ENCODE data around the gene OCA2. TPM values are rescaled to one million over a fixed set of nuclear protein-coding genes. Genes with fewer than 3 reads are reported as not detected.

Gene OCA2
- total RNA-seq, 1 donor from 2014 or later, result 1.2 TPM

DNA sequence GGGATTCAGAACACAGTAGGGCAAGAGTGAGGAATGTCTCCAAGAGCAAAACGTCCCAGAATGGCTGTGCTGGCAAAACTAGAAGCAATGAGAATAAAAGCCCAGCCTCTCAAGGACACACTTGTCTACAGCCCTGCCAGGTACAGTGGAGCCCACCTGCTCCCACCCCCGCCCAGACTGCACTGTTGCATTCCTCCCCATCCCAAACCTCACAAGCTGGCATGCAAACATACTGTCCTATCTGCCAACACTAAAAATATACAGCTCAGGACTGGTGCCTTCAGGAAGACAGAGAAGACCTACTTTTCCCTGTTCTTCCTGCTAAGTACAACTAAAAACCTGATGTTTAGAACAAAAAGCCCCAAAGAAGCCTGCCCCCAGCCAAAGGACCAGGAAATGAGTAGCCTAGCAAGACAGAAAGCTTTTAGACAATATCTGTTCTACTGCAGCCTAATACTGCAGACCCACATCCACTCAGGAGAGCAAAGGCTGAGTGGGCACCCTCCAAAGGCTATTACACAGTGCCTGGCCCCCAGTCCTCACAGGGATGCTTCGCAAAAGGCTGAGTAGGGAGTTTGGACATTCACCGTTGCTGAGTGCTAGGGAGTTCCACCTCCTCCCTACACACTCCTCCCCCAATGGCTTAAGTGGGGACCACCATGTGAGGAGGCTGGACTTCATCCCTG lies 13.5 kb downstream of the OCA2 start:
- no peaks in the 10 kb centered on the region for H3K4me1 Mint-ChIP-seq (ENCODE audit: unreplicated experiment)
- no peak for DNase-seq (ENCODE audit: extremely low spot score, unreplicated experiment)
- peaks cover 9% of the 10 kb centered on the region for H3K9me3 Mint-ChIP-seq (ENCODE audit: unreplicated experiment)
- H3K27ac Mint-ChIP-seq (ENCODE audit: unreplicated experiment), result no peak overlapping the region
- H3K36me3 Mint-ChIP-seq (ENCODE audit: unreplicated experiment), result peaks cover 4% of the 10 kb centered on the region
- no peak overlapping the region for H3K4me3 Mint-ChIP-seq (ENCODE audit: unreplicated experiment)
- H3K27me3 Mint-ChIP-seq (ENCODE audit: unreplicated experiment), result peaks cover 17% of the 10 kb centered on the region
- TF ChIP-seq, protein P1, sequence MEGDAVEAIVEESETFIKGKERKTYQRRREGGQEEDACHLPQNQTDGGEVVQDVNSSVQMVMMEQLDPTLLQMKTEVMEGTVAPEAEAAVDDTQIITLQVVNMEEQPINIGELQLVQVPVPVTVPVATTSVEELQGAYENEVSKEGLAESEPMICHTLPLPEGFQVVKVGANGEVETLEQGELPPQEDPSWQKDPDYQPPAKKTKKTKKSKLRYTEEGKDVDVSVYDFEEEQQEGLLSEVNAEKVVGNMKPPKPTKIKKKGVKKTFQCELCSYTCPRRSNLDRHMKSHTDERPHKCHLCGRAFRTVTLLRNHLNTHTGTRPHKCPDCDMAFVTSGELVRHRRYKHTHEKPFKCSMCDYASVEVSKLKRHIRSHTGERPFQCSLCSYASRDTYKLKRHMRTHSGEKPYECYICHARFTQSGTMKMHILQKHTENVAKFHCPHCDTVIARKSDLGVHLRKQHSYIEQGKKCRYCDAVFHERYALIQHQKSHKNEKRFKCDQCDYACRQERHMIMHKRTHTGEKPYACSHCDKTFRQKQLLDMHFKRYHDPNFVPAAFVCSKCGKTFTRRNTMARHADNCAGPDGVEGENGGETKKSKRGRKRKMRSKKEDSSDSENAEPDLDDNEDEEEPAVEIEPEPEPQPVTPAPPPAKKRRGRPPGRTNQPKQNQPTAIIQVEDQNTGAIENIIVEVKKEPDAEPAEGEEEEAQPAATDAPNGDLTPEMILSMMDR (IDR thresholded peaks at IDR 0.05), result no peak

DNA sequence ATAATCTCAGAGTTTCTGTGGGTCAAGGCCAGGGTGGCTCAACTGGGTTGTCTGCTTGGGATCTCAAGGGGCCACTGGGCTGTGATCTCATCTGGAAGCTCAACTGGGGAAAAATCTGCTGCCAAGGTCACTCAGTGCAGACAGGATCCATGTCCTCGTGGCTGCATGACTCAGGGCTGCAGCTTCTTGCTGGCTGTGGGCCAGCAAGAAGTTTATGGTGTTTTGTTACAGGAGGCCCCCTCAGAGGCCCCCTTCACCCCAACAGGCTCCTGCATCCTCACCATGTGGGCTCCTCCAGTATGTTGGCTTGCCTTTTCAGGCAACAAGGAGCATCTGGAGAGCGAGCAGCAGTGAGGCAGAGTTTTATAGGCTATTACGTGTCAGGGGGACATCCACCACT lies 14.6 kb downstream of the OCA2 start:
- no peak for DNase-seq (ENCODE audit: extremely low spot score, unreplicated experiment)
- H3K4me1 Mint-ChIP-seq (ENCODE audit: unreplicated experiment), result peaks cover 6% of the 10 kb centered on the region
- H3K36me3 Mint-ChIP-seq (ENCODE audit: unreplicated experiment), result peaks cover 4% of the 10 kb centered on the region
- no peak overlapping the region for H3K4me3 Mint-ChIP-seq (ENCODE audit: unreplicated experiment)
- no peaks in the 10 kb centered on the region for H3K9me3 Mint-ChIP-seq (ENCODE audit: unreplicated experiment)
- peaks cover 15% of the 10 kb centered on the region for H3K27me3 Mint-ChIP-seq (ENCODE audit: unreplicated experiment)
- H3K27ac Mint-ChIP-seq (ENCODE audit: unreplicated experiment), result no peak overlapping the region
- TF ChIP-seq, protein P1 (IDR thresholded peaks at IDR 0.05), result no peak

DNA sequence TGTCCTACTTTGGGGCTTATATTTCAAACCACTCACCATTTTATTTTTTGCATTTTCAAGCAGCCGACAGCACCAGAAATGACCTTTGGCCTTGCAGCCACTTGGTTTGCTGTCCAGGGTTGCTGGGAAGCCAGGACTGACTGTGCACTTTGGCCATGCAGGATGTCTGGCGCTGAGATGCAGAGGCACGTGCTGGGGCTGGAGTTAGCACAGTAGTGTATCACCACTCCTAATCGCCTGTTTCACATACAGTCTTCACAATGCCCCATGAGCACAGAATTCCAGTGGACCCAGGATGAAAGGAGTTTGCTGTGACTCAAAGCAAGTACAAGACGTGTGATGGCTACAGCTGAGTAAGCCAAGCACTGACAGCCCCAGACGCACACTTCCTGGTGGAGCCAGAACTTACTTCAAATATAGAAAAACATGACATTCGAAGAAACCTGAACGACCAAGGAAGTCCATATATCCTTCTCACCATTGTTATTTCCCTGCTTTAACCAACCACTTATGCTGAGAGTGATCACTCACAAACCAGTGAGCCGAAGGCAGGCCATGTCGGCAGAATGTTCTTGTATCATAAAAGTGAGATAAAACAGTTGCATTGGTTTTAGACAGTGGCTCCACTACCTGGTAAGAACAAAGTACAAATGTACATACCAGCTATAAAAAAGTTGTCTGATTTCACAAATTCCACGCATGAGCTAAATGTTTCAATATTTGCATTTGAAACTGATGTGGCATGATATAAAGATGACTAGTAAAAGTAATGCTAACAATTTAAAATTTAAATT lies 16.0 kb downstream of the OCA2 start:
- H3K27ac Mint-ChIP-seq (ENCODE audit: unreplicated experiment), result no peak overlapping the region

DNA sequence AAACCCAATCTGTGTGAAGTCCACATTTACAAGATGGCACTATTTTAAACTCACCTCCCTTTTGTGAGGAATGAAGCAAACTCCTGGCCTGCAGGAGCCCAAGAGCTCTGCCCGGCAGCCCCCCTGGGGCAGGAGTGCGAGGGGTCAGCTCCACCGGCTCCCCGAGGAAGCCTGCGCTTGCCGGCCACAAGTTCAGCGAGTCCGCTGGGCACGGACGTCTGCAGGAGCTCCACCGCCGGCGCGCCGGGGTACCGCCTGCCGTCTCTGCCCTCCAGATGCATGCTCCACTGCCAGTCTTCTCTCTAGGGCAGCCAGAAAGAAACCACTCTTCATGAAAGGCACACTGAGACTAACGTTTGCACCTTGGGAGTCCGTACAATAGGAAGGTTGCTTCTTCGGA lies 17.5 kb downstream of the OCA2 start:
- H3K4me1 Mint-ChIP-seq (ENCODE audit: unreplicated experiment), result peaks cover 6% of the 10 kb centered on the region
- H3K9me3 Mint-ChIP-seq (ENCODE audit: unreplicated experiment), result no peaks in the 10 kb centered on the region
- no peak overlapping the region for H3K4me3 Mint-ChIP-seq (ENCODE audit: unreplicated experiment)
- H3K36me3 Mint-ChIP-seq (ENCODE audit: unreplicated experiment), result no peaks in the 10 kb centered on the region
- TF ChIP-seq, protein P1 (IDR thresholded peaks at IDR 0.05), result no peak
- H3K27ac Mint-ChIP-seq (ENCODE audit: unreplicated experiment), result no peak overlapping the region
- DNase-seq (ENCODE audit: extremely low spot score, unreplicated experiment), result no peak
- H3K27me3 Mint-ChIP-seq (ENCODE audit: unreplicated experiment), result peaks cover 4% of the 10 kb centered on the region

More for the DNA sequence above, 16.0 kb downstream of the OCA2 start:
- H3K36me3 Mint-ChIP-seq (ENCODE audit: unreplicated experiment), result no peaks in the 10 kb centered on the region
- TF ChIP-seq, protein P1 (IDR thresholded peaks at IDR 0.05), result no peak
- H3K4me3 Mint-ChIP-seq (ENCODE audit: unreplicated experiment), result no peak overlapping the region
- H3K27me3 Mint-ChIP-seq (ENCODE audit: unreplicated experiment), result peaks cover 9% of the 10 kb centered on the region
- no peaks in the 10 kb centered on the region for H3K9me3 Mint-ChIP-seq (ENCODE audit: unreplicated experiment)
- H3K4me1 Mint-ChIP-seq (ENCODE audit: unreplicated experiment), result peaks cover 6% of the 10 kb centered on the region
- no peak for DNase-seq (ENCODE audit: extremely low spot score, unreplicated experiment)

DNA sequence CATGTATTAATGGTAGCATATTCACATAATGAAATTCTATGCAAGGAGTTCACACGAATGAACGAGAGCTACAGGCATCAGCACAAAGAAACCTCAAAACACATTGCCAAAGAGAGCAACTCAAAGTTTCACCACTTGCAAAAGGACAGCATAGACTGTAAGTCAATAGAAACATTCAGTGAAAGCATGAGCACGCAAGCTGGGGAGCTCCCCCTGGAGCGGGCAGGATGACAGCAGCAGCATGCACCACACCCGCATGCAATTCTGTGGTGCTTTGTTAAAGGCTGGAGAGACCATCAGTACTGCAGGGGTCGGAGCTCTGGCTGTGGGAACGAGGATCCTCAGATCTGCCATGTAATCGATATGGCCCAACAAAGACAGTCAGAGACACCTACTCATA lies 18.7 kb downstream of the OCA2 start:
- Mint-ChIP-seq H3K36me3 (ENCODE audit: unreplicated experiment) (no peaks in the 10 kb centered on the region), H3K9me3 (ENCODE audit: unreplicated experiment) (no peaks in the 10 kb centered on the region), H3K4me3 (ENCODE audit: unreplicated experiment) (no peak overlapping the region), H3K27me3 (ENCODE audit: unreplicated experiment) (no peaks in the 10 kb centered on the region), H3K4me1 (ENCODE audit: unreplicated experiment) (peaks cover 6% of the 10 kb centered on the region), H3K27ac (ENCODE audit: unreplicated experiment) (no peak overlapping the region)
- no peak for DNase-seq (ENCODE audit: extremely low spot score, unreplicated experiment)
- TF ChIP-seq, protein P1 (IDR thresholded peaks at IDR 0.05), result peak; percentile 24
